Naive thymus-derived CD4-positive, alpha-beta T cell (primary cell): Measurements from ENCODE around the gene ZNF729. TPM values are rescaled to one million over a fixed set of nuclear protein-coding genes. Genes with fewer than 3 reads are reported as not detected.

ENCODE experiments used
- ATAC-seq: fragments of 150-1000 bp; cut with Tn5 transposase; 2 replicates; pipeline ENCODE4 v1.10.0; 2021; ENCODE audit warnings: mild to moderate bottlenecking, moderate library complexity
- CTCF ChIA-PET: fragments of 350-600 bp; sonication (Branson Sonifier 250); formaldehyde crosslinking; loops from one replicate; lab custom pipeline; 2021; ENCODE audit warnings: antibody characterized with exemption; lab: Charles Lee
- POLR2A ChIA-PET: fragments of 350-600 bp; sonication (Branson Sonifier 250); formaldehyde crosslinking; loops from one replicate; lab custom pipeline; 2021; ENCODE audit warnings: antibody characterized with exemption, inconsistent platforms; lab: Charles Lee
- DNase-seq, 9 donors: peaks; one replicate each; pipeline versions ENCODE4 v3.0.0 to v3.0.0-alpha.2; 2020 to 2022; ENCODE audit warnings: mixed read lengths in 1 of 9
- H3K27ac ChIP-seq: one replicate; pipeline ENCODE4 v1.7.0; 2013; ENCODE audit warnings: mild to moderate bottlenecking, low read depth, low read length, moderate library complexity
- H3K27me3 ChIP-seq, 2 donors: one replicate each; pipeline ENCODE4 v1.7.0; 2013; ENCODE audit warnings: low read length in 2 of 2, mild to moderate bottlenecking in 2 of 2, moderate library complexity in 2 of 2; ENCODE audit not compliant: control insufficient read depth in 2 of 2, insufficient read depth in 2 of 2
- H3K36me3 ChIP-seq, 3 experiments: 1 replicate in 2 of 3; 2 replicates in 1 of 3; pipeline ENCODE4 v1.7.0; 2013; ENCODE audit warnings: low read length in 3 of 3, mild to moderate bottlenecking in 3 of 3, moderate library complexity in 1 of 3; ENCODE audit not compliant: insufficient read depth in 3 of 3, control insufficient read depth in 2 of 3
- H3K4me1 ChIP-seq, 2 donors: one replicate each; pipeline ENCODE4 v1.7.0; 2013; ENCODE audit warnings: low read length in 2 of 2, mild to moderate bottlenecking in 2 of 2, moderate library complexity in 1 of 2; ENCODE audit not compliant: control insufficient read depth in 2 of 2, insufficient read depth in 2 of 2
- H3K4me3 ChIP-seq: 2 replicates; pipeline ENCODE4 v1.7.0; 2013; ENCODE audit warnings: mild to moderate bottlenecking, low read length
- H3K9me3 ChIP-seq, 3 experiments: 1 replicate in 2 of 3; 2 replicates in 1 of 3; pipeline ENCODE4 v1.7.0; 2013; ENCODE audit warnings: low read length in 3 of 3; ENCODE audit not compliant: control insufficient read depth in 2 of 3
- H3K27ac Mint-ChIP-seq, 9 donors: one replicate each; pipeline ENCODE4 v1.8.0; 2020 to 2022; ENCODE audit warnings: mixed read lengths in 9 of 9, mild to moderate bottlenecking in 8 of 9, moderate library complexity in 5 of 9, inconsistent platforms in 2 of 9
- H3K27me3 Mint-ChIP-seq, 5 donors: one replicate each; pipeline ENCODE4 v1.8.0; 2021 to 2022; ENCODE audit warnings: mixed read lengths in 5 of 5, mild to moderate bottlenecking in 1 of 5
- H3K36me3 Mint-ChIP-seq, 5 donors: one replicate each; pipeline ENCODE4 v1.8.0; 2020 to 2022; ENCODE audit warnings: mixed read lengths in 5 of 5, mild to moderate bottlenecking in 3 of 5, inconsistent platforms in 1 of 5
- H3K4me1 Mint-ChIP-seq, 7 donors: one replicate each; pipeline ENCODE4 v1.8.0; 2020 to 2022; ENCODE audit warnings: mixed read lengths in 7 of 7, mild to moderate bottlenecking in 3 of 7, inconsistent platforms in 1 of 7
- H3K4me3 Mint-ChIP-seq, 10 donors: one replicate each; pipeline ENCODE4 v1.8.0; 2020 to 2022; ENCODE audit warnings: mild to moderate bottlenecking in 10 of 10, mixed read lengths in 10 of 10, moderate library complexity in 6 of 10, inconsistent platforms in 2 of 10
- H3K9me3 Mint-ChIP-seq, 11 donors: one replicate each; pipeline ENCODE4 v1.8.0; 2020 to 2022; ENCODE audit warnings: mixed read lengths in 11 of 11, mild to moderate bottlenecking in 4 of 11, inconsistent platforms in 1 of 11, moderate library complexity in 1 of 11
- intact Hi-C, 2 donors: fragments of 100-400 bp; cut with micrococcal nuclease; formaldehyde crosslinking; loops; one replicate each; pipeline ENCODE4 v1.15.1; 2023
- polyA plus RNA-seq, 2 donors: library from polyadenylated mRNA; unstranded; fragments of 300-500 nt; fragmentation: Illumina TruSeq; gene quantifications; one replicate each; pipeline ENCODE4 v1.2.3, GENCODE V29; 2021
- total RNA-seq, 6 experiments: library from RNA in 5 of 6; stranded (reverse) in 5 of 6; gene quantifications; 1 replicate in 5 of 6; 2 replicates in 1 of 6; pipeline ENCODE4 v1.2.3 and lab custom pipeline; 2021 to 2026

The ZNF729 gene
- total RNA-seq (not detected), polyA plus RNA-seq (not detected), total RNA-seq (lab: John Stamatoyannopoulos, UW) (not detected)

- Mint-ChIP-seq H3K27me3 (peaks cover 0 to 26% (median 9%) of the 10 kb centered on the region in 5 donors), H3K27ac (no peak within 1 kb of the TSS), H3K4me3 (no peak within 1 kb of the TSS), H3K9me3 (peaks cover 0 to 77% (median 24%) of the 10 kb centered on the region in 11 donors), H3K36me3 (peaks cover 0 to 4% (median 3%) of the 10 kb centered on the region in 5 donors), H3K4me1 (no peaks in the 10 kb centered on the region)
- intact Hi-C loops: no loop called here
- H3K27me3 ChIP-seq: no peaks in the 10 kb centered on the region
- no peaks in the 10 kb centered on the region for H3K36me3 ChIP-seq
- no peak within 1 kb of the TSS for H3K4me3 ChIP-seq
- no peaks in the 10 kb centered on the region for H3K4me1 ChIP-seq
- no peak within 1 kb of the TSS for H3K27ac ChIP-seq
- H3K9me3 ChIP-seq: peaks cover 0 to 5% (median 0%) of the 10 kb centered on the region in 3 experiments
- DNase-seq (no peak), ATAC-seq (no peak)
- POLR2A ChIA-PET: no interaction called here
- CTCF ChIA-PET: no interaction called here
These were observed at the start of gene ZNF729 for GRCh38 chr19:22286151-22286810. Gene ZNF729 (plus strand): TSS chr19:22286441. CDS start chr19:22286526, 85 bp downstream.

GRCh38 chr19:22256856-22257255, 29.4 kb upstream of the ZNF729 start:
- intact Hi-C loops: no loop called here
- no peak for ATAC-seq
- Histone ChIP-seq H3K27me3 (no peaks in the 10 kb centered on the region), H3K4me1 (no peaks in the 10 kb centered on the region), H3K4me3 (no peak overlapping the region), H3K27ac (no peak overlapping the region), H3K9me3 (peaks cover 0 to 2% (median 0%) of the 10 kb centered on the region in 3 experiments), H3K36me3 (no peaks in the 10 kb centered on the region)
- H3K4me1 Mint-ChIP-seq: no peaks in the 10 kb centered on the region
- no peak overlapping the region for H3K27ac Mint-ChIP-seq
- peaks cover 8 to 63% (median 29%) of the 10 kb centered on the region in 11 donors for H3K9me3 Mint-ChIP-seq
- H3K36me3 Mint-ChIP-seq: peaks cover 0 to 4% (median 0%) of the 10 kb centered on the region in 5 donors
- H3K4me3 Mint-ChIP-seq: no peak overlapping the region
- ChIA-PET POLR2A (no interaction called here), CTCF (no interaction called here)
- no peak for DNase-seq
- no peaks in the 10 kb centered on the region for H3K27me3 Mint-ChIP-seq

GRCh38 chr19:22257381-22257780, 28.9 kb upstream of the ZNF729 start:
- DNase-seq (no peak), ATAC-seq (no peak)
- CTCF ChIA-PET: no interaction called here
- Histone ChIP-seq H3K27me3 (no peaks in the 10 kb centered on the region), H3K4me1 (no peaks in the 10 kb centered on the region), H3K36me3 (no peaks in the 10 kb centered on the region), H3K9me3 (peaks cover 0 to 5% (median 0%) of the 10 kb centered on the region in 3 experiments), H3K4me3 (no peak overlapping the region), H3K27ac (no peak overlapping the region)
- Mint-ChIP-seq H3K4me1 (no peaks in the 10 kb centered on the region), H3K4me3 (no peak overlapping the region), H3K27me3 (no peaks in the 10 kb centered on the region), H3K36me3 (peaks cover 0 to 4% (median 0%) of the 10 kb centered on the region in 5 donors), H3K9me3 (peaks cover 8 to 59% (median 28%) of the 10 kb centered on the region in 11 donors), H3K27ac (no peak overlapping the region)
- intact Hi-C loops: no loop called here
- POLR2A ChIA-PET: no interaction called here

GRCh38 chr19:22257916-22258315, 28.3 kb upstream of the ZNF729 start:
- Histone ChIP-seq H3K36me3 (no peaks in the 10 kb centered on the region), H3K4me3 (no peak overlapping the region), H3K27me3 (no peaks in the 10 kb centered on the region), H3K4me1 (no peaks in the 10 kb centered on the region), H3K27ac (no peak overlapping the region), H3K9me3 (peaks cover 0 to 9% (median 0%) of the 10 kb centered on the region in 3 experiments)
- Mint-ChIP-seq H3K9me3 (peaks cover 9 to 60% (median 30%) of the 10 kb centered on the region in 11 donors), H3K27me3 (no peaks in the 10 kb centered on the region), H3K27ac (no peak overlapping the region), H3K4me3 (no peak overlapping the region), H3K4me1 (no peaks in the 10 kb centered on the region), H3K36me3 (peaks cover 0 to 4% (median 0%) of the 10 kb centered on the region in 5 donors)
- DNase-seq: no peak
- POLR2A ChIA-PET: no interaction called here
- CTCF ChIA-PET: no interaction called here
- intact Hi-C loops: no loop called here
- no peak for ATAC-seq

- peaks cover 0 to 4% (median 0%) of the 10 kb centered on the region in 5 donors for H3K36me3 Mint-ChIP-seq
- peaks cover 11 to 59% (median 29%) of the 10 kb centered on the region in 11 donors for H3K9me3 Mint-ChIP-seq
- H3K4me3 Mint-ChIP-seq: no peak overlapping the region
- no peaks in the 10 kb centered on the region for H3K27me3 ChIP-seq
- no peak overlapping the region for H3K27ac Mint-ChIP-seq
- no peak overlapping the region for H3K27ac ChIP-seq
- DNase-seq: no peak
- CTCF ChIA-PET: no interaction called here
- no peaks in the 10 kb centered on the region for H3K27me3 Mint-ChIP-seq
- no peaks in the 10 kb centered on the region for H3K36me3 ChIP-seq
- H3K4me1 Mint-ChIP-seq: no peaks in the 10 kb centered on the region
- no peak overlapping the region for H3K4me3 ChIP-seq
- POLR2A ChIA-PET: no interaction called here
- no peak for ATAC-seq
- H3K4me1 ChIP-seq: no peaks in the 10 kb centered on the region
- H3K9me3 ChIP-seq: peaks cover 0 to 9% (median 0%) of the 10 kb centered on the region in 3 experiments
- intact Hi-C loops: loop anchor here in 1 of 2 donors (5.0 kb wide), 1 partner anchor 547 kb away; no protein-coding TSS in a partner anchor
These were observed 25.7 kb upstream of the ZNF729 start for GRCh38 chr19:22260499-22260898.

- H3K36me3 ChIP-seq: no peaks in the 10 kb centered on the region
- no peaks in the 10 kb centered on the region for H3K4me1 ChIP-seq
- H3K27me3 Mint-ChIP-seq: no peaks in the 10 kb centered on the region
- no peak overlapping the region for H3K27ac Mint-ChIP-seq
- ChIA-PET POLR2A (no interaction called here), CTCF (no interaction called here)
- H3K4me1 Mint-ChIP-seq: no peaks in the 10 kb centered on the region
- no peaks in the 10 kb centered on the region for H3K27me3 ChIP-seq
- H3K4me3 ChIP-seq: no peak overlapping the region
- no peak overlapping the region for H3K27ac ChIP-seq
- no peak overlapping the region for H3K4me3 Mint-ChIP-seq
- intact Hi-C loops: loop anchor here in 1 of 2 donors (5.0 kb wide), 1 partner anchor 546 kb away; no protein-coding TSS in a partner anchor
- ATAC-seq (no peak), DNase-seq (no peak)
- H3K36me3 Mint-ChIP-seq: peaks cover 0 to 4% (median 0%) of the 10 kb centered on the region in 5 donors
- peaks cover 10 to 58% (median 26%) of the 10 kb centered on the region in 11 donors for H3K9me3 Mint-ChIP-seq
- H3K9me3 ChIP-seq: peaks cover 0 to 18% (median 0%) of the 10 kb centered on the region in 3 experiments
These were observed 24.6 kb upstream of the ZNF729 start for GRCh38 chr19:22261596-22261995.
